HL-60 (cell line): ENCODE results near the gene ZNF678.

Experiments
- DNase-seq, 2 experiments: peaks; one replicate each; pipeline ENCODE4 v3.0.0-alpha.2; 2010 to 2020; ENCODE audit warnings: low read depth in 1 of 2, low spot score in 1 of 2
- H3K27ac ChIP-seq: fragments of 250-450 bp; sonication (Bioruptor Pico); replicated peaks from 2 replicates; pipeline ENCODE4 v1.5.1; 2020; ENCODE audit warnings: mild to moderate bottlenecking, moderate library complexity
- H3K27me3 ChIP-seq: fragments of 250-450 bp; sonication (Bioruptor Pico); 2 replicates; pipeline ENCODE4 v1.5.1; 2021; ENCODE audit warnings: mild to moderate bottlenecking, moderate library complexity; ENCODE audit not compliant: insufficient read depth, poor library complexity, severe bottlenecking
- H3K4me3 ChIP-seq: replicated peaks from 2 replicates; pipeline ENCODE4 v1.5.1; 2011; ENCODE audit warnings: mild to moderate bottlenecking, control low read depth, low read length; ENCODE audit not compliant: insufficient read depth
- CTCF ChIP-seq: IDR thresholded peaks from one replicate; pipeline ENCODE4 v1.5.1; 2011; ENCODE audit warnings: low read length, control low read depth, inconsistent platforms; ENCODE audit not compliant: insufficient read depth
- GABPA ChIP-seq: IDR thresholded peaks from 2 replicates; pipeline ENCODE4 v1.6.1; 2012; ENCODE audit warnings: low read depth
- POLR2AphosphoS5 ChIP-seq: IDR thresholded peaks from 2 replicates; pipeline ENCODE4 v1.6.1; 2012; ENCODE audit warnings: low read depth
- SPI1 ChIP-seq: IDR thresholded peaks from 2 replicates; pipeline ENCODE4 v1.6.1; 2012; ENCODE audit warnings: low read depth, mild to moderate bottlenecking, borderline replicate concordance
- TF ChIP-seq, protein P1 (sequence below): IDR thresholded peaks from 2 replicates; pipeline ENCODE4 v1.6.1; 2012; ENCODE audit warnings: low read depth; ENCODE audit not compliant: insufficient replicate concordance

Gene ZNF678

GRCh38 chr1:227725046-227725445, 161.7 kb downstream of the ZNF678 start:
- no peak for TF ChIP-seq POLR2AphosphoS5
- TF ChIP-seq, protein P1, sequence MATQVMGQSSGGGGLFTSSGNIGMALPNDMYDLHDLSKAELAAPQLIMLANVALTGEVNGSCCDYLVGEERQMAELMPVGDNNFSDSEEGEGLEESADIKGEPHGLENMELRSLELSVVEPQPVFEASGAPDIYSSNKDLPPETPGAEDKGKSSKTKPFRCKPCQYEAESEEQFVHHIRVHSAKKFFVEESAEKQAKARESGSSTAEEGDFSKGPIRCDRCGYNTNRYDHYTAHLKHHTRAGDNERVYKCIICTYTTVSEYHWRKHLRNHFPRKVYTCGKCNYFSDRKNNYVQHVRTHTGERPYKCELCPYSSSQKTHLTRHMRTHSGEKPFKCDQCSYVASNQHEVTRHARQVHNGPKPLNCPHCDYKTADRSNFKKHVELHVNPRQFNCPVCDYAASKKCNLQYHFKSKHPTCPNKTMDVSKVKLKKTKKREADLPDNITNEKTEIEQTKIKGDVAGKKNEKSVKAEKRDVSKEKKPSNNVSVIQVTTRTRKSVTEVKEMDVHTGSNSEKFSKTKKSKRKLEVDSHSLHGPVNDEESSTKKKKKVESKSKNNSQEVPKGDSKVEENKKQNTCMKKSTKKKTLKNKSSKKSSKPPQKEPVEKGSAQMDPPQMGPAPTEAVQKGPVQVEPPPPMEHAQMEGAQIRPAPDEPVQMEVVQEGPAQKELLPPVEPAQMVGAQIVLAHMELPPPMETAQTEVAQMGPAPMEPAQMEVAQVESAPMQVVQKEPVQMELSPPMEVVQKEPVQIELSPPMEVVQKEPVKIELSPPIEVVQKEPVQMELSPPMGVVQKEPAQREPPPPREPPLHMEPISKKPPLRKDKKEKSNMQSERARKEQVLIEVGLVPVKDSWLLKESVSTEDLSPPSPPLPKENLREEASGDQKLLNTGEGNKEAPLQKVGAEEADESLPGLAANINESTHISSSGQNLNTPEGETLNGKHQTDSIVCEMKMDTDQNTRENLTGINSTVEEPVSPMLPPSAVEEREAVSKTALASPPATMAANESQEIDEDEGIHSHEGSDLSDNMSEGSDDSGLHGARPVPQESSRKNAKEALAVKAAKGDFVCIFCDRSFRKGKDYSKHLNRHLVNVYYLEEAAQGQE, result no peak
- no peak for TF ChIP-seq GABPA
- TF ChIP-seq SPI1, result no peak
- no peak for TF ChIP-seq CTCF
- Histone ChIP-seq H3K27me3 (no peaks in the 10 kb centered on the region), H3K27ac (no peak overlapping the region), H3K4me3 (no peak overlapping the region)
- no peak for DNase-seq

- Histone ChIP-seq H3K27ac (no peak overlapping the region), H3K4me3 (no peak overlapping the region), H3K27me3 (no peaks in the 10 kb centered on the region)
- DNase-seq, result no peak
- TF ChIP-seq POLR2AphosphoS5 (no peak), SPI1 (no peak), CTCF (no peak), GABPA (no peak)
- TF ChIP-seq, protein P1, result no peak
Measured at GRCh38 chr1:227726318-227726717, 163.0 kb downstream of the ZNF678 start.
